GM19239 (cell line): Measurements from ENCODE around the gene PCYT2.
A peak's percentile ranks its signal among the peaks of the same experiment; 100 is the strongest.
"Not testable (repeated sequence)": the region's sequence is repeated elsewhere in the genome, so short reads cannot be mapped to it uniquely, and the experiment has no call there.

ENCODE experiments used
- DNase-seq: peaks from one replicate; pipeline ENCODE4 v3.0.0; 2011; ENCODE audit warnings: low spot score; ENCODE audit not compliant: insufficient read length
- FAIRE-seq: peaks from 2 replicates; lab custom pipeline; 2011; peaks lifted over from hg19 to GRCh38; lab: Jason Lieb, UNC

The PCYT2 gene

DNA sequence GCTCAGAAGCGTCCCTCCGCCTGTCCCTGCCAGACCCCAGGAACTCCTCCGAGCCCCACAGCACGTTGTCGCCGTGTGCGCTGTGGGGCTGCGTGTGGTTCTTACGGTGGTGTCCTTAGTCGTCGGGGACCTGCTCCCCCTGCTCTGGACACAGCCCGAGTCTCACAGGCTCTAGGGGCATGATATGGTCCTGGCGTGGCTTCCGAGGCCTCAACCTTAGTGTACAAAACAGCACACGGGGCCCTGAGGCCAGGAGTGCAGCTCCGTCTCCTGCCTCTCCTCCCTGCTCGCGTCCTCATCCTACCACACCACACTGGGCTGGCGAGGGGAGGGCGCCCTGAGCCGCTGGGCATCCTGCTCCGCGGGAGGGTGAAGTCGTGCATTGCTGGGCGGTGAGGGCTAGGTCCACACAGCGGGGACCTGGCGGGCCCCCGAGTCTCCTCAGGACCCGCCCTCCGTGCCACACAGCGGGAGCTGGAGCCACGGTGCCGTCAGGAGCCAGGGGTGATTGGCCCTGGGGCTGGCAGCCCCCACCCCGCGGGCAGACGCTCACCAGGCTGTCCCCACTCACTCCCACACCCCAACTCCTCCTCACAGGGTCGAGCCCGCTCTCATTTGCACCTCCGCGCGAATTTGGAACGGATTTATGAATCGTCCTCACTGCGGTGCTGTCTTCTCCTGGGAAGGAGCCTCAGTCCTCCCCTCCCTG lies 17.5 kb upstream of the PCYT2 start:
- FAIRE-seq = peak; percentile 33
- DNase-seq = no peak

GRCh38 chr17:81927653-81928543 lies 16.7 kb upstream of the PCYT2 start, which contains the start of gene MAFG:
Gene MAFG (minus strand): TSS chr17:81927735. CDS start chr17:81923185, 4,550 bp downstream.
- DNase-seq (peak; percentile 100), FAIRE-seq (peak; percentile 83)

DNA sequence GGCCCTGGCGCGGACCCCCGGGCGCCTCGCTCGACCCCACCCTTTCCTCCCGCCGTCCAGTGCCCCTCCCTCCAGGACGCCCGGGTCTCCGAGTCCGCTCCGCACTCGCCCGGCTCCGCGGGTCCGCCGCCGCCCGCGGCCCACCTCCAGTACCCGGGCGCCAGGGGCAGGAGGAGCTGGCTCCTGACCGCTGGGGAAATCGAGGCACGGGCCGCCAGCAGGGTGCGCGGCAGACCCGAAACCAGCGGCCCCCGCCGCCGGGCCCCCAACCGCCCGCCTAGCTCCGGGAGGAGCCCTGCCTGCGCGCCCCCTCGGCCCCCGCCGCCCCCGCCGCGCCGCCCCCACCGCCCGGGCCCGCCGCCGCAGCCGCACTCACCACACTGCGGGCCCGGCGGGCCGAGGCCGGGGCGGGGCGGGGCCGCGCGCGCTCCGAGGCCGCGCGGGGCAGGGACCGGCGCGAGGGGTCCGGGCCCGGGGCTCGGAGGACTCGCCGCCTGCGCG lies 16.0 kb upstream of the PCYT2 start:
- DNase-seq (no peak), FAIRE-seq (no peak)

- FAIRE-seq (peak; percentile 8), DNase-seq (peak; percentile 79)
Measured at GRCh38 chr17:81926451-81927151, 15.4 kb upstream of the PCYT2 start.

GRCh38 chr17:81925860-81926450 lies 14.8 kb upstream of the PCYT2 start:
- no peak for FAIRE-seq

GRCh38 chr17:81924557-81925532 lies 13.6 kb upstream of the PCYT2 start:
- FAIRE-seq (no peak), DNase-seq (no peak)

More at GRCh38 chr17:81925860-81926450, 14.8 kb upstream of the PCYT2 start:
- DNase-seq = no peak

GRCh38 chr17:81923302-81924260 lies 12.4 kb upstream of the PCYT2 start:
- FAIRE-seq = no peak
- no peak for DNase-seq

DNA sequence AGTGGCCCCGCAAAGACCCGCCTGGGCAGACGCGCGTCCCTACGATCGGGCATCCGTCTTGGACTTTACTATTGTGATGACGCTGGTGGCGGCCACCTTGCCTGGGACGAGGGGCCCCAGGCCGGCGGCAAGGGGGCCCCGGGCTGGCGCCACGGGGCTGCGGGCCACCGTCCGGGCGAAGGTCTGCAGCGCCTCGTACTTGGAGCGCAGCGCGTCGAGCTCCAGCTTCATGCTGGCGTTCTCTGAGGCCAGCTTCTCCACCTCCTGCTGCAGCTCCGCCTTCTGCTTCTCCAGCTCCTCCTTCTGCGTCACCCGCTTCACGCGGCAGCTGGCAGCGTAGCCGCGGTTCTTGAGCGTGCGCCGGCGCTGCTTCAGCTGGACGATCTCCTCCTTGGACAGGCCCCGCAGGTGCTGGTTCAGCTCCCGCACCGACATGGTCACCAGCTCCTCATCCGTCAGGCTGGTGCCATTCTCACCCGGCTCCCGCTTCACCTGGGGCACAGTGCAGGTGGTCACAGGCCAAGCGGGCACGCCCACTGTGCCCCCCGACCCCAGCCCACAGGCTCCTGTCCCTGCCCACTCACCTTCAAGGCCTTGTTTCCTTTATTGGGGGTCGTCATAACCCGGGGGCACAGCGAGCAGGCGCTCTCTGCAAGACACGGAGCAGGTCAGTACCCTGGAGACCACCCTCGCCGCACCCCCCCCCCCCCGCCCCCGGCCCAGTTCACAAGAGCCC lies 11.5 kb upstream of the PCYT2 start:
- FAIRE-seq (no peak), DNase-seq (no peak)

DNA sequence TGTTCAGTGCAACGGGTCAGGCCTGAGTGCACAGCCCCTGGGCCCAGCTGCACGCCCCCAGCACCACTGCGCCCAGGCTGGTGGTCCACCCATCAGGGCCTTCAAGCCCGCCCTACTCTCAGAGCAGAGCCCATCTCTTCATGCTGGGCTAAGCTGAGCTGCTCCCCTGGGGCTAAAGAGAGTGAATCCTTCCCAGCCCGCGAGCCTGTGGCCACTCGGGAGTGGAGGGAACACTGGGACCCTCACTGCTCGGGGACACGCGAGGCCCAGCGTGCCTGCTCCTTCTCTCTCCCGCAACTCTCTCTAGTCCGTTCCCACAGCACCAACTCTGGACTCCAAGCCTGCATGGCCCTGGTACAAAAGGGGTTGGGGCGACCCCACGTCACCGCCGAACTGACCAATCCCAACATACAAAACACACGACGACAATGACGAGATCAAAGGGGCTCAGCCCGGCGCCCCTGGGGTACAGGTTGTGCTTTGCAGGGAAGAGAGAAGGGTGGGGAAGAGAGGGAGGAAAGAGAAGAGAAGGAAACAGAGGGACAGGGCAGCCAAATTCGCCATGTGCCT lies 10.9 kb upstream of the PCYT2 start:
- DNase-seq = no peak
- FAIRE-seq = no peak

- FAIRE-seq = no peak
- DNase-seq = no peak
Measured at GRCh38 chr17:81921537-81921862, 10.3 kb upstream of the PCYT2 start.

DNA sequence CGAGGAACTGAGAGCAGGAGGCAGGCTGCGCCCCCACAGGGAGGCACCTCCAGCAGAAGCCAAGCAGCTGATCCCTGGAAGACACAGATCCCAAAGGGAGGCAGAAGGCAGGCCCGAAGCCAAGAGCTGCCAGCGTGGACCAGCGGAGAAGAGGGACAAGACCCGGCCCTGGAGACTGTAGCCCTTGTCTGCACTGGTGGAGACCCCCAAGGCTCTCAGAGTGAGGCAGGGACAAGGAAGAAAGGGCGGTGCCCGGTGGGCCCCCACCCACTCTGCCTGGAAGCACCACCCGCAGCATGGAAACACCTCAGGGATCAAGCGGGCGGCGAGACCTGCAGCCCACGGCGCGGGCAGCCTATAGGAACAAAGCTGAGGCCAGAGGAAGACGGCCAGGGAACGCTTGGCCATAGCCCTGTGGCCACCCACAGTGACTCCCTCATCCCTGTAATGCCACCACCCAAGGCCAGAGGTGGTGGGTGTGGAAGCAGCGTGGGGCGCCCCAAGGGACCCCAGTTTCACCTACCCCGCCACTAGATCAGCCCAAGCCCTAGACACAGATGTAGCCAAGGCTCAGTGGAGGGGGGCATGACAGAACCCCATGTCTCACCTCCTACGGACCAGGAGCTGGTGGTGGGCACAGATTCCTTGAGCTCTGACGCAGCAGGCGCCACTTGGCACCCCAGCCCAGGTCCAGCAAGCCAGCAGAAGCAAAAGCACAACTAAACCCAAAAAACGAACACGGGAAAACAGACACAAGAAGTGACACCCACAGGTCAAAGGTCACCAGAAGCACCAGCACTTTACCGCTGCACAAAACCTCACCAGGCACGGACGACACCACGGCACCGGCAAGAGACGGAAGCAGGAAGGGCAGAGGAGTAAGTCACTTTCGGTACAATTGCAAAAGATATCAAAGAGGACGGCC lies 9.7 kb upstream of the PCYT2 start:
- FAIRE-seq = no peak

GRCh38 chr17:81918832-81919545 lies 7.8 kb upstream of the PCYT2 start:
- FAIRE-seq (peak; percentile 37), DNase-seq (no peak)

More for the DNA sequence above, 9.7 kb upstream of the PCYT2 start:
- no peak for DNase-seq

GRCh38 chr17:81918333-81918669 lies 7.1 kb upstream of the PCYT2 start:
- not testable (repeated sequence) for DNase-seq, FAIRE-seq

GRCh38 chr17:81917565-81918332 lies 6.5 kb upstream of the PCYT2 start, which contains the start of gene SIRT7:
Gene SIRT7 (minus strand): TSS chr17:81918176. CDS start chr17:81918131, 45 bp downstream.
- peak; percentile 78 for FAIRE-seq
- peak; percentile 100 for DNase-seq
